Hematopoietic multipotent progenitor cell treated with erythropoietin and hydrocortisone succinate and interleukin-3 and kit ligand, for 4 days (in vitro differentiated cells): ENCODE data around the gene DRC1.
"Not testable (repeated sequence)": the region's sequence is repeated elsewhere in the genome, so short reads cannot be mapped to it uniquely, and the experiment has no call there.

Experiments
- DNase-seq: peaks from one replicate; pipeline ENCODE4 v3.0.0-alpha.2; 2015

The DRC1 gene

DNA sequence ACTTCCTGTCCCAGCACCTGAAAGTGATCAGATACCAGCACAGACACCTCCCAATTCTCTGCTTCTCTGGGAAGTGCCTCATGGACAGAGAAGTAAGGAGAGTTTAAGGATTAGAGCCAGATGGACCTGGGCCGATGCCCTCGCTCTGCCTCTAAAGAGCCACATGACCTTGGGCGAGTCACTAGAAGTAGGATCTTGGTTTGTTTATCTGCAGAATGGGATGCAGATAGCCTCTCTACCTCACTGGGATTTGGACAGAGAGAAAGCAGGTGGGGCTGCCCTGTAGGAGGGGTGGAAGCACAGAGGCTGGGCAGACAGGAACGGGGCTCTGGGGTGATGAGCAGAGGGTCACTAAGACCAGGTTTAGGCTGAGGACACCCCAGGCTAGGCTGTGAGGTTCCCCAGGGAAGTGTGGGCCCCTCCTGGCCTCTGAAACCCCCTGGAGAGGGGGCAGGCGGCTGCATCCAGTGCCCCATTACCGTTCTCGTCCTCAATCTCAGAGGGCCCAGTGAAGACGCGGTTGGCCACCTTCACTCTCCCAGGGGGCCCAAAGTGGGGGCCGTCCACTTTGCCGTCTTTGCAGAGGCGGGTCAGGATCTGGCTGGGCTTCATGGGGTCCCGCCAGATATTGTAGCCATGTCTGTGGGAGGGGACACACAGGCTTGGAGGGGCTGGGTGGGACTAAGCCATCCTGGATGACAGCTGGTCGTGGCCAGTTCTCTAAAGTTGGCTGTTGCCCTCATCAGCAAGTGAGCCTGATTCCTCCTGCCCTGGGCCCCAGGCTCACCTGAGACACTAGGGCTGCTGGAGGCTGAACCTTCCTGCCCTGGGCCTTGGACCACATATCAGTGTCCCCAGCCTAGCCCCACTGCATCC lies 62.9 kb downstream of the DRC1 start:
- DNase-seq = no peak

DNA sequence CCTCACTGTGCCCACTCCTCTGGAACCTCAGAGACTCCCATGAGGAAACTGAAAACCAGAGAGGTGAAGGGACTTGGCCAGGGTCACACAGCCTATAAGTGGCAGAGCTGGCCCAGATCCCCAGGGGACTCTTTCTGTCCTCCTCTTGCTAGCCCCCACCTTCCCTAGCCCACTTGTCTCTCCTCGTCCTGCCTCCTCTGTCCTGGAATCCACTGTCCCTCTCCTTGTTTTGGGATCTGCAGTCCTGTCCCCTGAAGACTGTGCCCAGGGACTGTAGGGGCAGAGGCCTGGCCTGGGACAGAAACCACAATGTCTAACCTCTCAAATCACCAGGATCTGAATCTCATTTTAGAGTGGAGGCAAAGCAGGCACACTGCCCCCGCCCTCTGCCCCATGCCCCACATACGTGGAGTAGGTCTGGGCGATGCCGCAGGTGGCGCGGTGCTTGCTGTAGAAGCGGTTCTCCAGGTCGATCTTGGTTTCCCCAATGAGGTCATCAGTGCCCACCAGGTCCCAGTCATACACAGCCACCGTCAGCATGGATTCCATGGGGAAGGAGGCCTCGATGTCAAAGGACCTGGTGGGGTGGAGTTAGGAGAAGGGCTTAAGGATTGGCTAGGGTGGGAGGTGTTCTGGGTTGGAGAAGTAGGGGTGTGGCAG lies 63.7 kb downstream of the DRC1 start:
- DNase-seq = no peak

DNA sequence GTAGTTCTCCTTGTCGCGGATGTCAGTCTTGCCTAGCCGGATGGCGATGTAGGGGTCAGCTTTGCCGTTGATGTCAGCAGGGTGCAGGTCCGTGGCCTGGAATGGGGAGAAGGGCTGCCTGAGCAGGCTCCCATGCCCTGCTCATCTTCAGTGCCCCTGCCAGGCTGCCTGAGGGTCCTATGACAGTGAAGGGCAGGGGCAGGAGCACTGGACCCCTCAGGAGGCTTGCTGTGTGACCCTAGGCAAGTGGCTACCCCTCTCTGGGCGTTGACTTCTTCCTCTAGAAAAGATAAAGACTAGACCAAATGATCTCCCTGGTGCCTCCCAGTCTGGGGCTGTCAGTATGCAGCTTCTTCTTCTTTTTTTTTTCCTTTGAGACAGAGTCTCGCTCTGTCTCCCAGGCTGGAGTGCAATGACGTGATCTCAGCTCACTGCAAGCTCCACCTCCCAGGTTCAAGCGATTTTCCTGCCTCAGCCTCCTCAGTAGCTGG lies 64.3 kb downstream of the DRC1 start:
- no peak for DNase-seq

DNA sequence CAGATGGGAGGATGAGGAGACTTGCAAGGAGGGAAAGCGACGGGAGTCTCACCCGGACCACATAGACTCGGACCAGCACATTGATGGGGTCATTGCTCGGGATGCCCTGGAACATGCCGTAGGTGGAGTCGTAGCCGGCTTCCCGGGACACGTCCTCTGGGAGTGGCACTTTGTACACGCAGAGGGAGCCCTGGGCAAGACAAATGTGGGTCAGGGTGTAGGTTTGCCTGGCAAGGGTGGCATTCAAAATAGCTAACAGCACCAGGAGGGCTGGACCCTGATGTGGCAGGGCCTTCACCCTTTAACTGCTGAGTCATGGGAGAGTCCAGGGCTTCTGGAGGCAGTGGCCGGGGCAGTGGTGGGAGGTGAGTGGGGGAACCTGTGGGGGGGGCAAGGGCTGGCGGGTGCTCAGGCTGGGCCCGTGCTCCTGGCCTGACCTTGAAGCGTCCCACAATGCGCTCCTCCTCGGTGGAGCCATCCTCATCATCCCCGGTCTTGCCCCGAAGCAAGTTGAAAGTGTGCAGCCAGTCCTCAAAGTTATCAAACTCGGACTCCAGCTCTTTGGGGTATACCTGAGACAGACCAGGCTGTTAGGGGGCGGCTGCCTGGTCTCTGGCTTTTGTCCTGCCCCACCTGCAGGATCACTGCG lies 65.1 kb downstream of the DRC1 start:
- DNase-seq = no peak

DNA sequence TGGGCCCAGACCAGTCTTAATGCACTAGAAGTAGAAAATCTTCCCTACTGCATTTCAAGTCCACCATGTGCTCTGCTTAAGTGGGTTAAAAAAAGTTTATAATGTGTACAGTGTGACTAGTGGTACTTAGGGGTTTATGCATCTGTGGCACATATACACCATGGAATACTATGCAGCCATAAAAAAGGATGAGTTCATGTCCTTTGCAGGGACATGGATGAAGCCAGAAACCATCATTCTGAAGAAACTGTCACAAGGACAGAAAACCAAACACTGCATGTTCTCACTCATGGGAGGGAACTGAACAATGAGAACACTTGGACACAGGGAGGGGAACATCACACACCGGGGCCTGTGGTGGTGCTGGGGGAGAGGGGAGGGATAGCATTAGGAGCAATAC lies 66.8 kb downstream of the DRC1 start:
- not testable (repeated sequence) for DNase-seq

DNA sequence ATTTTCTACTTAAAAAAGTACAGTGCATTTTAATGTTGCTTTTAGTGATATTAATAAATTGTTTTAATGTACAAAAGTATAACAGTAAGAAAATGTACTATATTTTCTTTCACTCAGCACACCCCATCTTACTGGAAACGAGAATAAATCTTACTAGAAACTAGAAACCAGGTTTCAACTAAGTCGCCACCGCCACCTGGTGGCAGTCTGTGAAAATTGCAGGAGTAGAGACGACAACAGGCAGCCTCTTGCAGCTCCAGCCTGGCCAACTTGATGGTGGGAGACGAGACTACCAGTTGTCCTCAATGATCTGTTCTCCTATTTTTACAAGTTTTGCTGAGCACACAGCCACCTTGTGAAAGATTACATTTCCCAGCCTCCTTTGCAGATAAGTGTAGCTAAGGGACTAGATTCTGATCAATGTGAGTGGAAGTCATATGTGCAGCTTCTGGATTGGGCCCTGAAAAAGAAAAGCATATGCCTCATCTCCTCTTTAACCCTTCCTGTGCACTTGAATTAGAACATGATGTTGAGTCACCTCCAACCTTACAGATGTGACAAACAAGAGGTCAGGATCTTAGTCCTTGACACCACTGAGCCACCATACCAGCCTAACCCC lies 67.5 kb downstream of the DRC1 start:
- peak; percentile 89 for DNase-seq

DNA sequence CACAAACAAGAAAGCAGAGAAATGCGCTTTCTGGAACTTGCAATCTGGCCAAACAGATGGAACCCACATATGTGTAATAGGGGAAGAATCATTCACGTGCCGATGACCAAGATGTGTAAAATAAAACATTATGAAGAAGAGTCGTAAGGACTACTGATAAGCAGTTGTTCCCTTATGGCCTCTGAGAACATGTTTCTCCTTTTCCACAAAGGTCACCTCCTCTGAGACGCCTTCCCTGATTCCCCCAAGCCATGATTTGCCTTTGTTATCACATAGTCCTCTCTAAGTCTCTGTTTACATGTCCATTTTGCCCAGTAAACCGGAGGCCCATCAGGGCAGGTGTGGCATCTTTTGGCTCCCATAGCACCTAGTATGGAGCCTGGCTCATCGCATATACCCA lies 68.2 kb downstream of the DRC1 start:
- DNase-seq = no peak

DNA sequence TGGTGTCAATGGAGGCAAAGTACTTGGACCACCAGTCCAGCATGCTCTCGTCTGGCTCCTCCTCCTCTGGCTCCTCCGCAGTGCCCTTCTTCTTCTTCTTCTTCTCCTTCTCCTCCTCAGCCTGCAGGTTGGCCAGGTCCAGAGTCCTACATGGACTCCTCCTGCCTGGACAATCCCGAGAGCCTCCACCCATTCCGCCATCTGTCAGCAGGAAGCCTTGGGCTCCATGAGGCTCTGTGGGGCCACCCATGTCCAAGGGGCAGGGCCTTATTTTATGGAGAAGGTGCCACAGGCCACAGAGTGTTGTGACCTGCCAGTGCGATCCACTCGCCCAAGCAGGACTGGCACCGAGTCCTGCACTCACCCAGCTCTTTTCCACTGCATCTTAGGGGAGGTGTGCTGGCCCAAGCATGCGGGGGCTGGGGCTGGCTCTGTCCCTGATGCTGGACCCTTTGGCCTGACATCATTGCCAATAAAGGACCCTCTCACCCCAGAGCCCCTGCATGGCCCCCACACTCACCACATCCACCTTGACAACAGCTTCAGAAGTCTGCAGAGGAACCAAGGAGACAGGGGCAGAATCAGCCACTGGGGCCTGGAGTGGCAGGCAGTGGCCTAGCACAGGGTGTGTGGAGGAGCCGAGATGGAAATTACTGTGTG lies 69.0 kb downstream of the DRC1 start:
- DNase-seq = no peak

DNA sequence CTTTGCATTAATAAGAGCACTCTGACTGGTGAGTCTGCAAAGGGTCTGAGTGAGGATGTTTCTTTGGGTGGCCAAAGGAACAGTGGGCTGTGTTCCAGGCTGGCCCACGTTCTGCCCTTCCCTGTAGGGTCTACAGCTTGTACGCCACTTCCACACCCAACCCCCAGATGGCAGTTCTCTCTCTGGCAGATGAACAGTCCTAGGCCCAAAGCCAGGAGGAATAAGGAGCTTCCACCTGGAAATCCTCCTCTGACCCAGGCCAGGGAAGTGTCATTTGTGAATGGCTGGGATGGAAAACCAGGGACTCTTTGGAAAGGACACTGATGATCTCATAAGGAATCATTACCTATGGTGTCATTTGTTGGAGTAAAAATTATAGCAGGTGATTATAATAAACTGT lies 69.6 kb downstream of the DRC1 start:
- no peak for DNase-seq

DNA sequence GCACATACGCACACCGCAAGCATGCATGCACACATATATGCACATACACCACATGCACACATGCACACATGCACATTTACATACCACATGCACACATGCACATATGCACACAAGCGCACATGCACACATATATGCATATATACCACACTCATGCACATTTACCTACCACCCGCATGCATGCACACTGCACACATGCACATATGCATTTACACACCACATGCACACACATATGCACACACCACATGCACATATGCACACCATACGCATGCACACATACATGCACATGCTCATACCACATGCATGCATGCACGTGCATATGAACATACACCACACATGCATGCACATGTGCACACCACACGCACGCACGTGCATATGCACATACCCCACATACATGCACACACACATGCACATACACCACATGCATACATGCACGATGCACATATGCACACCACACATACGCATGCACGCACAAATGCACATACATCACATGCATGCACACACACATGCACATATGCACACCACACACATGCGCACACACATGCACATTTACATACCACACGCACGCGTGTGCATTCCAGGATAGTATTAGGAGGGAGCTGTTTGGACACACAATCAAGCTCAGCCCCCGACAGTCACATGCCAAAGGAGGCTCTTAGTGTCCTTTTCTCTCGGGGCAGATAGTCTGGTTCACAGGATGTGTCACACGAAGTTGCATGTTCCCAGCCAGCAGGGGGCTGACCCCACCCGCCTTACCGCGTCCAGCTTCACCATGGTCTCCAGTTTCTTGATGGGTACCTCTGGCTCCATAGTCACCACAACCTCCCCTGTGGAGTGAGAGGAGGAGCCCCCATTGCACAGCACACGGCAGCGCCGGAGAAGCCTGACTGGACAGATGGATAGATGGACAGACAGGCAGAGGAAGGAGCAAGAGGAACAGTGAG lies 70.3 kb downstream of the DRC1 start:
- DNase-seq = peak; percentile 33

DNA sequence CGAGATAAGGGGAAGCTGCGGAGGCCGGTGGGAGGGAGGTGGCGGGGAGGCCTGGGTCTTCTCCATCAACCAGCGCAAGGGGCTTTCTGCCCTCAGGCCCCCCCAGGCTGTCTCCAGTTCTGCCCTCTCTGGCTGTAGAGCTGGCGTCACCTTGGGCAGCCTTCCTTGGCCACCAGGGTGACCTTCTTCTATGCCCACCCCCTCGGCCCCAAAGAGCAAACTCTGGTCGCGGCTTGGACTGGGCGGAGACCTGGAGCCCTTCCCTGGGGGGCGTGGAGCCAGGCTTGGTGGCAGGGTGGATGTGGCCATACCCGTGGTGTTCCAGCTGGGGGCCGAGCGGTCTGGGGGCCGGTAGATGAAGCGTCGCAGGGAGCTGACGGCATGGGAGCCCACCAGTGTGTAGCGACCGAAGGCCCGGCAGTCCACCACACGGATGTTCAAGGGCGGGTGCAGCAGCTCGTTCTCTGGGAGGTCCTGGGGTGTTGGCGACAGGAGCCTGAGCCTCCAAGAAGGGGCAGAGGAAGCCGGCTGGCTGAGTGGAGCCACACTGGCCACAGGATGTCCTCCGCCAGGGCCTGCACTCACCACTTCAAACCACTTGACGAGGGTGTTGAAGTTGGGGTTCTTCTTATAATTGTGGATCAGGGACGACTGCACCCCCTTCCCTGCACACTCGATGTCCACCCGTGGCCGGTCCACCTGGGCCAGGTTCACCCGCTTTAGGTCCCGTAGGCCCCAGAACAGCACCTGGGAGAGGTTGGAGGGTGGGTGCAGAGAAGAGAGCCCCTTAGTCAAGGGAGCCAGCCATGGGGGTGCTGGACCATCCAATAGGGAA lies 71.3 kb downstream of the DRC1 start:
- no peak for DNase-seq

DNA sequence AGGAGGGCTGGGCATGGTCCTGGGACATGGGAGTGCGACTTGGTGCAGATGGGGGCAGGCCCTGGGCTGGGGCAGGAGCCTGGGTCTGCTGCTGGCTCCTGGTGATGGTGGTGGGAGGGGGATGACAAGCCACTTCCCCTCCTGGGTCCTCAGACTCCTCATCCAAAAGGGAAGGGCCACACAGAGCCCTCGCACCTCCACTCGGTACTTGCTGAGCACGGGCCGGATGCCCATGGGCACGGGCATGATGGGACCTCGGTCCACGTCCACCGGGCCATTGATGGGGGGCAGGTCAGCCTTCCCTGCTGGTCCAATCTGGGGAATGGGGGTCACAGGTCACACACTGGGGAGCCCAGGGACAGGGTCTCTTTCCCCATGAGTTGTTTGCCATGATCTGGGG lies 72.1 kb downstream of the DRC1 start:
- DNase-seq = no peak

DNA sequence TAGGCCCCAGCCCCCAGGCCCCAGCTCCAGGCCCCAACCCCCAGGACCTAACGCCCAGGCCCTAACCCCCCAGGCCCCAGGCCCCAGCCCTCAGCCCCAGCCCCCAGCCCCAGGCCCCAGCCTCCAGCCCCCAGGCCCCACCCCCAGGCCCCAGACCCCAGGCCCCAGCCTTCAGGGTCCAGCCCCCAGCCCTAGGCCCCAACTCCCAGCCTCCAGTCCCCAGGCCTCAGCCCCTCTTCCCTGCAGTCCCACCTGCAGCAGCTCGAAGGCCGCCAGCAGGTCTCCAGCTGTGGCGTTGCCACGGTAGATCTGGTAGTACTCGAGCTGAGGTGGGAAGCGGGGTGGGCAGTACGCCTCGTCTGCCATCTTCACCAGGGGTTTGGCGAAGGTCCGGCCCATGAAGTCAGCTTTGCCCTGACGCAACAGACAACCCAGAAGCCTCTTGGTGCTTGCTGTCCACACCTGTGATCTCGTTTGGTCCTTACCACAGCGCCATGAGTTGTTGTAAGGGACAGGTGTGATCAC lies 72.6 kb downstream of the DRC1 start:
- no peak for DNase-seq

DNA sequence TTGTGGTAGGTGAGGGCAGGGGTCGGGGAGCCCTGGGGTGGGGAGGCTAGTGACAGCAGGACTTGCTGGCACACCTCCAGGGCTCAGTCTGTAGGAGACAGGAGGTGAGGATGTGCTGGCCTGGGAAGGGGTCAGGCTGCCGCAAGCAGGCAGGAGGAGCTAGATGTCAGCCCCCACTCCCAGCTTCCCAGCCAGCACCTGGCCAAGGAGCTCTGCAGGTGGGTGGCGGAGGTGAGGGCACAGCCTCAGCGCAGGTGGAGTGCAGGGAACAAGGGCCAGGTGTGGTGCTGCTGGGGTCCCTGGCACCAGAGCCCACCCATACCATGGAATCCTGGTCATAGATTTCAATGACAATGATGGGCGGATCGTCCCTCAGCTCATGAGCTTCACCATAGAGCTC lies 73.3 kb downstream of the DRC1 start:
- no peak for DNase-seq

DNA sequence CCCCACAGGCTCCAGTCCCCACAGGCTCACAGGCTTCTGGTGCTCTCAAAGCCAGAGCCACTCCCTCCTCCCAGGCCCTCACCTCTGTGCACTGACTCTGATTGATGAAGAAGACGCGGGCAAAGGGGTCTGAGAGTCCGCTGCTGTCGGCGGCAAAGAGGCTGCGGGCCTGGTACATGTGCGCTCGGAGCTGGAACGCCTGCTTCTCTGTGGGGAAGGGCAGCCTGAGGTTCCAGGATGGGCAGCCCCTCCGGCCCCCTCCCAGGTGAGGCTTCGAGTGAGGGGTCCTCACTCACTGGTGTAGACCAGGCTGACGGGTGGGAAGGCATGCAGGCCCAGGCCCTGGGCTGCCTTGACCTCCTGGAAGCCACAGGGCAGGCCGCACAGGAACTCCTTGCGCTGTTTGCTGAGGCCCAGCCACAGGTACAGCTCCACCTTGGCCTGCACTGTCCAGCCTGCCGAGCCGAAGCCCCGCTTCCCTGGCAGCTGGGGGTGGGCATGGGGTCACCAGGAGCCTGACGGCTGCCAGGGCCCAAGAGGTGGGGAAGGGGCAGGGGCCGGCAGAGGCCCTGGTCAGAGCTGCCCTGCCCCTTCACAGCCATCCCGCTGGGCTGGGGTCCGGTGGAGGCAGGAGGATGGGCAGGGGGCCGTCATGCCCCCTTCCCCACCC lies 74.2 kb downstream of the DRC1 start:
- DNase-seq = no peak

DNA sequence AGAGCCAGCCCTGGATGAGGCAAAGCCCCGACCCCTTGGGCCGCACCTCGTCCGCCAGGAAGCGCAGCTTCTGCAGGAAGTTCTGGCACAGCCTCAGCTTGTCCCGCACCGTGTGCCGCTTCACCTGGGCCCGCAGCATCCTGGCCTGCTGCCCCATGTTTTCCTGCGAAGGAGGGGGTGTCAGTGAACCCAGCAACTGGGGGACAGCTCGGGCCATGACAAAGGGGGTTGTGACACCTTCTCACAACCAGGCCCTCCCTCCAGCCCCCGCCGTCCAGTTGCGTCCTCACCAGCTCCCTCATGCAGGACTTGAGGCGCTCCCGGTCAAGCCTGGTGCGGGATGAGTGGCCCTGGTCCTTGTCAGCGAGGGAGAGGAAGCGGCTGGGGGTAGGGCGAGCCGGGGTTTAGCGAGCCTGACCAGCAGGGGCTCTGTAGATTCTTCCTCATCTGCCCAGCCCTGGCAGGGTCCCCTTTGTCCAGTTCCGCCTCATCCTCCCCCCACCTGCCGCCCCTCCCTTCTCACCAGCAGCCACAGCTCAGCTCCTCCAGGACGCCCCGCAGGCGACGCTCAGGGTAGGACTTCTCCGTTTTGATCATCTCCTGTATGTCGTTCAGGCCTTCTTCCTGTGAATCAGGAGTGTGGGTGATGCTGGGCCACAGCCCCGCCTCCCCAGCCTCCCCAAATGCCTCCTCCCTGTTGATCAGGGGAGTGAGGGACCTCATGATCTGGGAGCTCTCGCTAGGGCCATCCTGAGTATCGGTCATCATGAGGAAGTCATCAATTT lies 75.6 kb downstream of the DRC1 start:
- DNase-seq = no peak

DNA sequence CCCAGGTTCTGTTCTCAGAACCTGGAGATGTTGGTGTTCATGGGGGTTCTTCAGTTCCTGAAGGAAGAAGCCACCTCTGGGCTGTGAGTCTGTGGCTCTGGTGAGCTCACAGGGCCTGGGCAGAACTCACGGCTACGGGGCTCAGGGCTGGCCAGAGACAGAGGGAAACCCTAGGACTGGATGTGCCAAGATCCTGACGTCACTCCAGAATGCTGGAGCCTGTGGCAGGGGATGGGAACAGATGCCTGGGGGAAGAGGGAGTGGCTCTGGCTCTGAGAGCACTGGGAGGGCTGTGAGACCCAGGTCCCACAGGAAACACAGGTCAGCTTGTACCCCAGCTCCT lies 76.2 kb downstream of the DRC1 start, which contains the start of gene OTOF:
OTOF (minus strand) TSS at position 214 of the 343 bp plus-strand sequence.
- no peak for DNase-seq

DNA sequence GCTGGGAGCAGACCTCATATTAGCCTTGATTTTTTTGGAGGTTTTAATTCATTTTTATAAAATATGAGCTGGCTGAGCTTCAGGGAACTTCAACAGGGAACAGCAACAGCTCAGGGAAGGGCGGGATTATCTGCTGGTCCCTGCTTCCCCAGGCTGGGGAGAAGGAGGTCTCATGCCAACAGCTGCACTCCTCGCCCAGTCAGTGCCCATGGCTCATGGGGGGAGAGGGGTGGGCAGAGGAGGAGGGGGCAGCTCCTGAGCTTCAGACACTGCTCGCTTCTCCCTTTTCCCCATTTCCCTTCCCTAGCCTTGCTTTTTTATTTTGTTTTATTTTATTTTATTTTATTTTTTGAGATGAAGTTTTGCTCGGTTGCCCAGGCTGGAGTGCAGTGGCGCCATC lies 76.6 kb downstream of the DRC1 start:
- no peak for DNase-seq
